Activated CD8-positive, alpha-beta T cell treated with anti-CD3 and anti-CD28 coated beads, Interleukin-2, amount 10 ng/mL, durations not matched to agents 7 days and 5 days (primary cell): Measurements from ENCODE around the gene GOLPH3. TPM values are rescaled to one million over a fixed set of nuclear protein-coding genes. Genes with fewer than 3 reads are reported as not detected.

ENCODE experiments used
- ATAC-seq: fragments of 150-1000 bp; cut with Tn5 transposase; one replicate; pipeline ENCODE4 v1.10.0; 2021; ENCODE audit warnings: moderate library complexity
- CTCF ChIA-PET: fragments of 350-600 bp; sonication (Branson Sonifier 250); formaldehyde crosslinking; loops from one replicate; lab custom pipeline; 2021; ENCODE audit warnings: antibody characterized with exemption; lab: Charles Lee
- POLR2A ChIA-PET: fragments of 350-600 bp; sonication (Branson Sonifier 250); formaldehyde crosslinking; loops from one replicate; lab custom pipeline; 2021; ENCODE audit warnings: antibody characterized with exemption; lab: Charles Lee
- DNase-seq: peaks from one replicate; pipeline ENCODE4 v3.0.0-alpha.2; 2020
- H3K27ac Mint-ChIP-seq: one replicate; pipeline ENCODE4 v1.8.0; 2021; ENCODE audit warnings: mild to moderate bottlenecking, mixed read lengths
- H3K27me3 Mint-ChIP-seq: one replicate; pipeline ENCODE4 v1.8.0; 2021; ENCODE audit warnings: low read depth, mixed read lengths
- H3K36me3 Mint-ChIP-seq: one replicate; pipeline ENCODE4 v1.8.0; 2021; ENCODE audit warnings: low read depth, mixed read lengths
- H3K4me1 Mint-ChIP-seq: one replicate; pipeline ENCODE4 v1.8.0; 2021; ENCODE audit warnings: low read depth, mixed read lengths
- H3K4me3 Mint-ChIP-seq: one replicate; pipeline ENCODE4 v1.8.0; 2021; ENCODE audit warnings: mild to moderate bottlenecking, mixed read lengths
- H3K9me3 Mint-ChIP-seq: one replicate; pipeline ENCODE4 v1.8.0; 2022; ENCODE audit warnings: mixed read lengths; ENCODE audit not compliant: insufficient read depth
- total RNA-seq, 2 experiments: library from RNA; stranded (reverse); gene quantifications; one replicate each; pipeline ENCODE4 v1.2.3, GENCODE V29; 2021

GOLPH3 gene
- total RNA-seq, 2 experiments from 2014 or later: 70.7 to 73.7 TPM

GRCh38 chr5:32108167-32108566 is 66.0 kb downstream of the GOLPH3 start:
- CTCF ChIA-PET: interaction anchor here (3.1 kb wide), 1 partner anchor 15 kb away, joined by 13 read pairs; no protein-coding TSS in a partner anchor
- no peak overlapping the region for H3K27ac Mint-ChIP-seq
- no peaks in the 10 kb centered on the region for H3K4me1 Mint-ChIP-seq
- no peak for ATAC-seq
- POLR2A ChIA-PET: no interaction called here
- DNase-seq: no peak
- H3K36me3 Mint-ChIP-seq: peaks cover 43% of the 10 kb centered on the region
- H3K27me3 Mint-ChIP-seq: no peaks in the 10 kb centered on the region
- no peak overlapping the region for H3K4me3 Mint-ChIP-seq
- no peaks in the 10 kb centered on the region for H3K9me3 Mint-ChIP-seq

- H3K27me3 Mint-ChIP-seq: no peaks in the 10 kb centered on the region
- POLR2A ChIA-PET: no interaction called here
- H3K36me3 Mint-ChIP-seq: peaks cover 42% of the 10 kb centered on the region
- no peaks in the 10 kb centered on the region for H3K4me1 Mint-ChIP-seq
- ATAC-seq (no peak), DNase-seq (no peak)
- CTCF ChIA-PET: interaction anchor here (0.5 to 3.1 kb wide), 2 partner anchors 14 to 277 kb away, joined by 4 to 13 read pairs; no protein-coding TSS in a partner anchor
- no peaks in the 10 kb centered on the region for H3K9me3 Mint-ChIP-seq
- no peak overlapping the region for H3K27ac Mint-ChIP-seq
- H3K4me3 Mint-ChIP-seq: no peak overlapping the region
Measured at GRCh38 chr5:32107291-32107690, 66.8 kb downstream of the GOLPH3 start.

GRCh38 chr5:32103521-32103920 is 70.6 kb downstream of the GOLPH3 start:
- ATAC-seq (no peak), DNase-seq (no peak)
- Mint-ChIP-seq H3K27me3 (no peaks in the 10 kb centered on the region), H3K9me3 (no peaks in the 10 kb centered on the region), H3K27ac (no peak overlapping the region), H3K4me3 (no peak overlapping the region), H3K36me3 (peaks cover 28% of the 10 kb centered on the region), H3K4me1 (no peaks in the 10 kb centered on the region)
- ChIA-PET CTCF (no interaction called here), POLR2A (no interaction called here)

GRCh38 chr5:32102254-32102986 is 71.7 kb downstream of the GOLPH3 start:
- CTCF ChIA-PET: no interaction called here
- no peaks in the 10 kb centered on the region for H3K9me3 Mint-ChIP-seq

GRCh38 chr5:32100691-32101302 is 73.3 kb downstream of the GOLPH3 start:
- H3K4me3 Mint-ChIP-seq: no peak overlapping the region

More at GRCh38 chr5:32102254-32102986, 71.7 kb downstream of the GOLPH3 start:
- H3K36me3 Mint-ChIP-seq: peaks cover 28% of the 10 kb centered on the region
- H3K4me1 Mint-ChIP-seq: no peaks in the 10 kb centered on the region
- H3K27me3 Mint-ChIP-seq: no peaks in the 10 kb centered on the region
- POLR2A ChIA-PET: no interaction called here
- DNase-seq (peak; percentile 17), ATAC-seq (no peak)
- no peak overlapping the region for H3K4me3 Mint-ChIP-seq
- H3K27ac Mint-ChIP-seq: no peak overlapping the region

GRCh38 chr5:32100230-32100629 is 73.9 kb downstream of the GOLPH3 start:
- H3K9me3 Mint-ChIP-seq: no peaks in the 10 kb centered on the region
- no peaks in the 10 kb centered on the region for H3K4me1 Mint-ChIP-seq
- no peaks in the 10 kb centered on the region for H3K27me3 Mint-ChIP-seq
- no peak for DNase-seq
- no peak for ATAC-seq
- no peak overlapping the region for H3K4me3 Mint-ChIP-seq
- ChIA-PET CTCF (no interaction called here), POLR2A (no interaction called here)
- peaks cover 22% of the 10 kb centered on the region for H3K36me3 Mint-ChIP-seq
- H3K27ac Mint-ChIP-seq: no peak overlapping the region

More at GRCh38 chr5:32100691-32101302, 73.3 kb downstream of the GOLPH3 start:
- H3K27ac Mint-ChIP-seq: no peak overlapping the region
- no peaks in the 10 kb centered on the region for H3K4me1 Mint-ChIP-seq
- DNase-seq (no peak), ATAC-seq (no peak)
- no peaks in the 10 kb centered on the region for H3K27me3 Mint-ChIP-seq
- H3K9me3 Mint-ChIP-seq: no peaks in the 10 kb centered on the region
- H3K36me3 Mint-ChIP-seq: peaks cover 24% of the 10 kb centered on the region
- ChIA-PET POLR2A (no interaction called here), CTCF (no interaction called here)

GRCh38 chr5:32099486-32100035 is 74.6 kb downstream of the GOLPH3 start:
- no peak for DNase-seq
- ChIA-PET CTCF (no interaction called here), POLR2A (no interaction called here)
- no peaks in the 10 kb centered on the region for H3K4me1 Mint-ChIP-seq
- no peak overlapping the region for H3K27ac Mint-ChIP-seq
- H3K9me3 Mint-ChIP-seq: no peaks in the 10 kb centered on the region
- H3K27me3 Mint-ChIP-seq: no peaks in the 10 kb centered on the region
- ATAC-seq: no peak
- H3K36me3 Mint-ChIP-seq: peaks cover 20% of the 10 kb centered on the region
- no peak overlapping the region for H3K4me3 Mint-ChIP-seq

- CTCF ChIA-PET: no interaction called here
- no peak for DNase-seq
- Mint-ChIP-seq H3K27me3 (no peaks in the 10 kb centered on the region), H3K9me3 (no peaks in the 10 kb centered on the region), H3K4me3 (no peak overlapping the region), H3K27ac (no peak overlapping the region), H3K36me3 (peaks cover 20% of the 10 kb centered on the region), H3K4me1 (no peaks in the 10 kb centered on the region)
- POLR2A ChIA-PET: no interaction called here
- no peak for ATAC-seq
Measured at GRCh38 chr5:32098890-32099310, 75.2 kb downstream of the GOLPH3 start.

GRCh38 chr5:32098291-32098690 is 75.8 kb downstream of the GOLPH3 start:
- ATAC-seq (no peak), DNase-seq (no peak)
- Mint-ChIP-seq H3K27ac (no peak overlapping the region), H3K36me3 (peaks cover 14% of the 10 kb centered on the region), H3K27me3 (no peaks in the 10 kb centered on the region), H3K4me3 (no peak overlapping the region), H3K9me3 (no peaks in the 10 kb centered on the region), H3K4me1 (peaks cover under 1% of the 10 kb centered on the region)
- ChIA-PET CTCF (no interaction called here), POLR2A (no interaction called here)

- no peak for DNase-seq
- ATAC-seq: no peak
- H3K27me3 Mint-ChIP-seq: no peaks in the 10 kb centered on the region
- H3K4me1 Mint-ChIP-seq: peaks cover 5% of the 10 kb centered on the region
- H3K27ac Mint-ChIP-seq: no peak overlapping the region
- no peaks in the 10 kb centered on the region for H3K9me3 Mint-ChIP-seq
- H3K4me3 Mint-ChIP-seq: no peak overlapping the region
- ChIA-PET POLR2A (interaction anchor here (0.6 kb wide), 1 partner anchor 342 kb away, joined by 3 read pairs; no protein-coding TSS in a partner anchor), CTCF (interaction anchor here (1.1 kb wide), 1 partner anchor 20 kb away, joined by 3 read pairs; no protein-coding TSS in a partner anchor)
- H3K36me3 Mint-ChIP-seq: peaks cover 11% of the 10 kb centered on the region
Measured at GRCh38 chr5:32096891-32097595, 77.1 kb downstream of the GOLPH3 start.

GRCh38 chr5:32095261-32095671 is 78.9 kb downstream of the GOLPH3 start:
- ChIA-PET POLR2A (no interaction called here), CTCF (interaction anchor here (0.6 kb wide), 1 partner anchor 14 kb away, joined by 3 read pairs; no protein-coding TSS in a partner anchor)
- Mint-ChIP-seq H3K4me3 (no peak overlapping the region), H3K27ac (no peak overlapping the region), H3K27me3 (no peaks in the 10 kb centered on the region), H3K4me1 (peaks cover 5% of the 10 kb centered on the region), H3K36me3 (peaks cover 6% of the 10 kb centered on the region), H3K9me3 (no peaks in the 10 kb centered on the region)
- ATAC-seq (no peak), DNase-seq (no peak)
